DMS53 (cell line): Measurements from ENCODE around the gene DNER.
"Not testable (repeated sequence)": the region's sequence is repeated elsewhere in the genome, so short reads cannot be mapped to it uniquely, and the experiment has no call there.

Experiments used
- DNase-seq: peaks from one replicate; lab custom pipeline; 2025; lab: John Stamatoyannopoulos, UW

DNER gene

DNA sequence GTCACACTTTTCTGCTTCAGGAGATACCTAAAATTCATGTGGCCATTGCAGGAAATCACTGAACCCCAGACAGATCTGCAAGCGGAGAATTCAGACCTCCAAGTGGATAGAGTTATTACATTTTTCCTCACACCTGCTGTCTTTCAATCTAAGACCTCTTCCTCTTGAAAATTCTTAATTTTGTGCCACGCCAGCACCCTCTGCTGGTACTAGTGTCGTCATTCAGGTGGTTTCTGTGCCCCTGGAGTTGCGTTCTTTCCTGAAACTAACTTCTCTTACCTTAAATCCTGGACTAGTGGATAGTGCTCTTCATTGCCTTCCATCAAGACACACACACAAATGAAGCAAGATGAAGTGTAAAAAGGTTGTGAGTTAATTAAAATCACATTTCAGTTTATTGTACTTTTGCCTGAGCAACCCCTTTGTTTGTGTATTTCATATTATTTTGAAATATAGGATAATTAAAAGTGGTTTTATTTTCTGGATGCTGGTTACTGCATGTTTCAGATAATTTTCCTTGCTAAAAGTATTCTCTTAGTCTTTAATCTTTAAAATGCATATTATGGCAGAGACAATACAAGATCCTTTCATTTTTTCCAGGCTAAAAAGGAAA is 1.6 kb upstream of the DNER start:
- DNase-seq: peak; percentile 79

DNA sequence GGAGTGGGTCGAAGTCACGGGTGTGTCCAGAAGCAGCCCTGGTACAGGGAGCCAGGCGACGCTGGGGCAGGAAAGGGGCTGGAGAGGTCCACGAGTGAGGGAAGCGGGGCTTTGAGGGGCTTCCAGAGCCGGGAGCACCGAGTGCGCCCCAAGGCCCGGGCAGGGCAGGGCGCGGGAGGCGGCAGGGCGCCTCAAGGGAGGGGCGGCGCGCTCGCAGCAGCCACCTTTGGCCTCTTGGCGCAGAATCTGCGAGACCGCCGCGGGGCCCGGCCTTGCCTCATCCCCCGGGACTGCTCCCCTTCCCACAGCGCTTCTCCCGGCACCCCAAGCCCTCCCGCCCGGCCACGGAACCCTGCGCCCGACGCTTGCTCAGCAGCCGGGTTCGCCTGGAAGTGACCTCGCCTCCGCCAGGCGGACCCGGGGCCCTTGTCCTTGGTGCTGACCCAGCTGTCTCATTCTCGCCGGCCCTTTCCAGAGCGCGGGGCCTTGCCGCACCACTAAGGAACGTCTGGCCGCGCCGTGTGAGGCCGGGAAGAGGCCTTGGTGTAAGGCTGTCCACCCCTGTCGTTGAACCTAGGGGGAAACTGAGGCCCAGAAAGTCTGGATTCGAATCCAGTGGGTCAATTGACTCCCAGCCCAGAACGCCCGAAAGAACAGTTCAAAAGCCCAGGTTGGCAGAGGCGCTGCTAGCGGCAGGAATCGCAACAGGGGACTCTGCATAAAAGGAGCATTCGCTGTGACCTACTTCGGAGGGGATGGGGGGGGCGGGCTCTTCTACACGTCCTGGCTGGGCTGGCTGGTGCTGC is 584 bp upstream of the DNER start:
- DNase-seq: peak; percentile 78

GRCh38 chr2:229713371-229714079 is 830 bp downstream of the DNER start:
- DNase-seq: peak; percentile 72

GRCh38 chr2:229712136-229712535 is 2.2 kb downstream of the DNER start:
- DNase-seq: peak; percentile 1

DNA sequence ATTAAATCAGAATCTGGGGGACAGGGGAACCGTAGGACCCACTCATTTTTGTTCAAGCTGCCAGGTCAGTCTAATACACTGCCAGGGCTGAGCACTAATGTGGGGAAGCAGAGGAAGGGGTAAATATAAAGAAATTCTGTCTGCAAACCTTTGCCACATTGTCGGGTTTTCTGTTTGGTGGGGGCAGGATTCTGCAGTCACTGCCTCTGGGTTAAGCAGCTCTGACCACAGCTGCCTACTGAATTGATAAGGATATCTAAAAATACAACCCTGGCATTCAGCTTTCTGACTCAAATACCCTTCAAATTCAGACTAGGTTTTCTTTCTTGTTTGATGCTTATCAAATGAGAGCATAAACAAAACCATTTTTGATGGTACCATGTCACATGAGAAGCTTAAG is 6.0 kb downstream of the DNER start:
- DNase-seq: no peak

DNA sequence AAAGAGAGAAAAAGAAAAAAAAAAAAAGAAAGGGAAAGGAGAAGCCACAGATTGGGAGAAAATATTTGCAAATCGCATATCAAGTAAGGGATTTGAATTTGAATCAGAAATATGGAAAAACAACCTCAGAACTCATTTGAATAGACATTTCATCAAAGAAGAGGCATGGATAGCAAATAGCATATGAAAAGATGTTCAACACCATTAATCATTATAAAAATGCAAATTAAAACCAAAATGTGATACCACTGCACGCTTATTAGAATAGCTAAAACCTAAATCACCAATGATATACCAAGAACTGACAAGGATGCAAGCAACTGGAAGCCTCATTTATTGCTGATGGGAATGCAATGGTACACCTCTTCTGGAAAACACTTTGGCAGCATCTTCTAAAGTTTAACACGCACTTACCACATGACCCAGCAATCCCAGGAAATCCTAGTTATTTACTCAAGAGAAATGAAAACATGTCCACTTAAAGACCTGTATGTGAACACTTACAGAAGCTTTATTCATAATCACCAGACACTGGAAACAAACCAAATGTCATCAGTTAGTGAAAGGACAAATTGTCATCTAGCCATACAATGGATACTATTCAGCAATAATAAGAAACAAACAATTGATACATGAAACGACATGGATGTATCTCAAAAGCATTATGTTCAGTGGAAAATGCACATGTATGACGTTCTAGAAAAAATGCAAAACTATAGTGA is 10.3 kb downstream of the DNER start:
- no peak for DNase-seq

- DNase-seq: no peak
Observed at GRCh38 chr2:229701716-229702115, 12.6 kb downstream of the DNER start.

DNA sequence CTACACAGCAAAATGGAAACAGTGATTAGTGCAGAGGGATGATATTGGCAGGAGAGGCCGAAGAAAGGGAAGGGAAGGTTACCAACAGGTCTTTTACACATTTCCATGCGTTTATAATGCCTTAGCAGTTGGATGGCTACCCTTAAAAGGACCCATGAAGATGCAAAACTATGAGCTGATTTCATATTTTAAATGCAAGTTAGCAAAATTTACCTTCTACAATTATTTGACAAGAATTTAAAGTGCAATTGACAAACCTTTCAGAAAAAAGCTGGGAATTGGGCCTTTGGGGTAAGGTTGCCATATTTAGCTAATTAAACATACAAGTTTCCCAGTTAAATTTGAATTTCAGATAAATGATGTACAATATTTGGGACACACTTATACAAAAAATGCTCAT is 13.3 kb downstream of the DNER start:
- no peak for DNase-seq

GRCh38 chr2:229695961-229696360 is 18.4 kb downstream of the DNER start:
- DNase-seq: no peak

GRCh38 chr2:229693845-229694244 is 20.5 kb downstream of the DNER start:
- not testable (repeated sequence) for DNase-seq

DNA sequence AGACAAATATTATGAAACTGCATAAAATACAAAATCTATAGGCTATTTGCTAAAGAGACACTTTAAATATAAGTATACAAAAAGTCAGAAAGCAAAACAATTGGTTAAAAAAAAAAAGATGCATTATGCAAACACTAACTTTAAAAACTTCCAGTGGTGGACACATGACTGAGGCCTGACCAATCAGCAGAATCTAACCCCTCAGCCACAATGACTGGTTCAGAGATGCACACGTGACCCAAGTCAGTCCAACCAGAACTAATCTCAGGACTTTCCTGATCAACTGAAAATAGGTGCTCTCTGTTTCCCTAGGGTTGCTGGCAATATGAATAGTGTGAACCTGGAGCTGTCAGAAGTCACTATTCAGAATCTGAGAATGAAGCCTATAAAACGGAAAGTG is 22.7 kb downstream of the DNER start:
- DNase-seq: no peak

DNA sequence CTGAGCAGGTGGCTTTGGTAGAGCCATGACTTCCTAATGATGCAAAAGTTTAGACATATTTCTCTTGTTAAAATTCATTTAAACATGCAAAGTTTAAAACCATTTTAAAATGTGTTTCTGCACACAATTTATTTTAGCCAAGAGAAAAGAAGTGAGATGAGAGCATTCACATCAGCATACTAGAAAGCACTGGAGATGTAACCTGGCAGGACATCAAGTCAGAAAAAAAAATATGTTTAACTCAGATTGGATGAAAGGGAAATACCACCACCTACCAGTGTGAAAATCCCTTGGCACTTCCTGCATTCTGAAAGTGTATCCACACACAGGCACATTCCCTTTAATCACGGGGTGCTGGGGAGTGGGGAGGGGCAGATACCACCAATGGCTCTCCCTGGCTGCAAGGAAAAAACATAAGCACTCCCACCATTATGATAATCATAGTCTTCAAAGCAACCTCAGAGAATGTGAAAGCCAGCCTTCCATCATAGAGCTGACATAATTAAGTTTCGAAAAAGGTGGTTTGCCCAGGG is 25.0 kb downstream of the DNER start:
- DNase-seq: no peak

- DNase-seq: no peak
Observed at GRCh38 chr2:229688141-229688540, 26.2 kb downstream of the DNER start.

GRCh38 chr2:229686122-229686919 is 28.0 kb downstream of the DNER start:
- DNase-seq: peak; percentile 20

GRCh38 chr2:229684942-229685562 is 29.3 kb downstream of the DNER start:
- DNase-seq: no peak

DNA sequence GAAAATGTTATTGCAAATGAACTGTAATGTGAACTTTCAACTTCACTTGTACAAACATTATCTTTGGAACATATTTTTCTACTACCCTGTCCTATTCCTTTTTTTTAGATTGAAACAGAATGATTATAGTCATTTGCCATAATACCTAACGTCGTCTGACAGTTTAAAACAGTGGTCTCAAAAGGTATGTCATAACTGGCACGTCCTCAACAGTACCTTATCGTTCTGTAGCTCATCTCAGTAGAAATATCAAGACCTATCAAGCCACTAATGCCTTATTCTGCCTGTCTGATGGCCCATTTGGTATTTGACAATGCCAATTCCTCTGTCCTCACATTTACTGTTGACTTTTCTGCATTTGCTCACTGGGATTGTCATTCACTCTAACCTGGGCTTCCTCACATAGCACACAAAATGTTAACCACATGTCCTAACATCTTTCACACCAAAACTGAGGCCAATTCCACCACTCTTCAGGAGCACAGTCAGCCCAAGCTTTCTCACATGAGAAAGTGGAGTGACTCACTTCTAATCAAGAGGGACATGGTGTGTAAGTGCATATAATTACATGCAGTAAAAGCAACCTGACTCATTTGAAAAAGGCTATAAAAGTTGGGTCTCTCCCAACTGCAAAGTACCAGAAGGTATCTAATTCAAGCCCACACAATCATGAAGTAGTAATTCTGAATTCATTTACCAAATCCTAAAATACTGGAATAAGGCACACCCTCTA is 34.8 kb downstream of the DNER start:
- no peak for DNase-seq

GRCh38 chr2:229675569-229675968 is 38.8 kb downstream of the DNER start:
- DNase-seq: no peak

GRCh38 chr2:229674830-229675530 is 39.4 kb downstream of the DNER start:
- no peak for DNase-seq

- DNase-seq: peak; percentile 62
Observed at GRCh38 chr2:229673676-229674075, 40.7 kb downstream of the DNER start.

DNA sequence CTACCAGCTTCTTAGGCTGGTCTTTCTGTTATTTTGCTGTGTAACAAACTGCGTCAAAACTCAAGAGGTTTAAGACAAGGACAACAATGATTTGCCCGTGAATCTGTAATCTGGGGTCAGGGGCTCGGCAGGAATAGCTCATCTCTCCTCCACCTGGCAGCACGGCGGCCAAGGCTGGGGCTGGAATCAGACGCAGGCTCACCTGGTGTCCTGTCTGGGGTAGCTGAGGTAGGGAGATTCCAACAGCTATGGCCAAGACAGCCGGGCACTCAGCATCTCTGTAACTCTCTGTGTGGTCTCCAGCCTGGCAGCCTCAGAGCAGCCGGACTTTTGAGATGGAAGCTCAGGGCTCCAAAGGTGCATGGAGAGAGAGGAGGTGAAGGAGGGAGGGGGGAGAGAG is 42.3 kb downstream of the DNER start:
- no peak for DNase-seq
